ENCODE results near the gene ALG12. TPM values are rescaled to one million over a fixed set of nuclear protein-coding genes. Genes with fewer than 3 reads are reported as not detected.

ALG12 gene
- total and polyA plus RNA-seq, 2 experiments from 2014 or later, result 18.7 to 23.3 TPM

GRCh38 chr22:49922926-49923325 lies 4.7 kb upstream of the ALG12 start:
- Histone ChIP-seq H3K27ac (ENCODE audit: low read depth) (no peak overlapping the region), H3F3A (replicated peaks; ENCODE audit: low read depth) (no peaks in the 10 kb centered on the region; the same call in 1 of the 2 replicates), H4K20me1 (replicated peaks; ENCODE audit: insufficient read depth) (no peaks in the 10 kb centered on the region), H3K79me2 (replicated peaks; ENCODE audit: insufficient read depth) (no peaks in the 10 kb centered on the region), H3K36me3 (ENCODE audit: insufficient read depth) (no peaks in the 10 kb centered on the region), H3K4me2 (no peak overlapping the region), H3K4me1 (ENCODE audit: insufficient read depth) (no peaks in the 10 kb centered on the region; the same call in 1 of the 2 replicates), H3K4me3 (no peak overlapping the region), H3K27me3 (ENCODE audit: insufficient read depth) (no peaks in the 10 kb centered on the region), H3K9me2 (ENCODE audit: insufficient read depth) (no peaks in the 10 kb centered on the region), H2AFZ (no peak overlapping the region)
- H3K9me3 Mint-ChIP-seq, result no peaks in the 10 kb centered on the region
- no peak overlapping the region for H3K4me3 Mint-ChIP-seq
- peaks cover 10% of the 10 kb centered on the region for H3K27me3 Mint-ChIP-seq (ENCODE audit: insufficient read depth, low read depth, poor library complexity)
- no peak for ATAC-seq
- peaks cover 4% of the 10 kb centered on the region; the same call in 2 of the 3 replicates for H3K36me3 Mint-ChIP-seq (ENCODE audit: low read depth)
- TF ChIP-seq JUNB (IDR thresholded peaks at IDR 0.05; ENCODE audit: unreplicated experiment) (no peak), EZH2phosphoT487 (IDR thresholded peaks at IDR 0.05; ENCODE audit: unreplicated experiment) (no peak), CTCF (conservative IDR thresholded peaks at IDR 0.05; ENCODE audit: low read depth in 2 of 2) (no peak), CREB1 (CRISPR knock-in tag; IDR thresholded peaks at IDR 0.05; ENCODE audit: low read depth) (no peak), ZNF462 (CRISPR knock-in tag; IDR thresholded peaks at IDR 0.05) (no peak), ZNF114 (CRISPR knock-in tag; IDR thresholded peaks at IDR 0.05) (no peak), POLR2AphosphoS5 (IDR thresholded peaks at IDR 0.05; ENCODE audit: low read depth) (no peak), EZH2 (IDR thresholded peaks at IDR 0.05; ENCODE audit: low read depth, unreplicated experiment) (no peak), REST (IDR thresholded peaks at IDR 0.05; ENCODE audit: unreplicated experiment) (no peak), ZNF331 (CRISPR knock-in tag; IDR thresholded peaks at IDR 0.05; ENCODE audit: low read depth) (no peak), ETS1 (IDR thresholded peaks at IDR 0.05) (no peak)
- peaks cover 19% of the 10 kb centered on the region for H3K4me1 Mint-ChIP-seq
- H3K27ac Mint-ChIP-seq, result no peak overlapping the region; the same call in 1 of the 2 replicates
- no peak for DNase-seq (ENCODE audit: low spot score)

Data from GM23338 (cell line).